ENCODE results near the gene NDP. TPM values are rescaled to one million over a fixed set of nuclear protein-coding genes. Genes with fewer than 3 reads are reported as not detected.

The NDP gene
- total RNA-seq, 3 donors from 2014 or later = not detected

- no peak for DNase-seq
- no peaks in the 10 kb centered on the region for H3K9me3 Mint-ChIP-seq
- H3K4me1 Mint-ChIP-seq (ENCODE audit: low read depth) = no peaks in the 10 kb centered on the region
- ATAC-seq = no peak
- H3K27me3 Mint-ChIP-seq (ENCODE audit: low read depth) = no peaks in the 10 kb centered on the region
- no peaks in the 10 kb centered on the region for H3K36me3 Mint-ChIP-seq (ENCODE audit: insufficient read depth)
- H3K4me3 Mint-ChIP-seq = no peak overlapping the region
Measured at GRCh38 chrX:43985511-43985910, 12.3 kb upstream of the NDP start.

- no peaks in the 10 kb centered on the region for H3K36me3 Mint-ChIP-seq (ENCODE audit: insufficient read depth)
- ATAC-seq (no peak), DNase-seq (no peak)
- H3K4me1 Mint-ChIP-seq (ENCODE audit: low read depth) = peaks cover 9% of the 10 kb centered on the region
- peaks cover 9% of the 10 kb centered on the region for H3K27me3 Mint-ChIP-seq (ENCODE audit: low read depth)
- H3K9me3 Mint-ChIP-seq = no peaks in the 10 kb centered on the region
- no peak overlapping the region for H3K4me3 Mint-ChIP-seq
Measured at GRCh38 chrX:43978226-43978625, 5.0 kb upstream of the NDP start.

- ATAC-seq = no peak
- H3K27me3 Mint-ChIP-seq (ENCODE audit: low read depth) = peaks cover 9% of the 10 kb centered on the region
- H3K36me3 Mint-ChIP-seq (ENCODE audit: insufficient read depth) = no peaks in the 10 kb centered on the region
Measured at GRCh38 chrX:43976205-43976604, 3.0 kb upstream of the NDP start.

GRCh38 chrX:43975796-43976195, 2.6 kb upstream of the NDP start:
- no peak overlapping the region for H3K4me3 Mint-ChIP-seq
- peaks cover 12% of the 10 kb centered on the region for H3K4me1 Mint-ChIP-seq (ENCODE audit: low read depth)
- no peak for DNase-seq
- no peak for ATAC-seq
- H3K36me3 Mint-ChIP-seq (ENCODE audit: insufficient read depth) = no peaks in the 10 kb centered on the region
- H3K27me3 Mint-ChIP-seq (ENCODE audit: low read depth) = peaks cover 9% of the 10 kb centered on the region
- H3K9me3 Mint-ChIP-seq = no peaks in the 10 kb centered on the region

More at GRCh38 chrX:43976205-43976604, 3.0 kb upstream of the NDP start:
- no peaks in the 10 kb centered on the region for H3K9me3 Mint-ChIP-seq
- no peak for DNase-seq
- H3K4me1 Mint-ChIP-seq (ENCODE audit: low read depth) = peaks cover 12% of the 10 kb centered on the region
- H3K4me3 Mint-ChIP-seq = no peak overlapping the region

GRCh38 chrX:43974741-43975465, 1.7 kb upstream of the NDP start:
- DNase-seq = no peak
- H3K27me3 Mint-ChIP-seq (ENCODE audit: low read depth) = peaks cover 9% of the 10 kb centered on the region
- peaks cover 12% of the 10 kb centered on the region for H3K4me1 Mint-ChIP-seq (ENCODE audit: low read depth)
- no peaks in the 10 kb centered on the region for H3K9me3 Mint-ChIP-seq
- H3K36me3 Mint-ChIP-seq (ENCODE audit: insufficient read depth) = no peaks in the 10 kb centered on the region
- no peak overlapping the region for H3K4me3 Mint-ChIP-seq
- no peak for ATAC-seq

GRCh38 chrX:43974100-43974475, 898 bp upstream of the NDP start:
- no peak for DNase-seq
- no peak for ATAC-seq
- peaks cover 9% of the 10 kb centered on the region for H3K27me3 Mint-ChIP-seq (ENCODE audit: low read depth)
- no peaks in the 10 kb centered on the region for H3K9me3 Mint-ChIP-seq
- peaks cover 12% of the 10 kb centered on the region for H3K4me1 Mint-ChIP-seq (ENCODE audit: low read depth)
- no peaks in the 10 kb centered on the region for H3K36me3 Mint-ChIP-seq (ENCODE audit: insufficient read depth)
- H3K4me3 Mint-ChIP-seq = peak overlapping the region; percentile 71

- no peaks in the 10 kb centered on the region for H3K9me3 Mint-ChIP-seq
- peaks cover 9% of the 10 kb centered on the region for H3K27me3 Mint-ChIP-seq (ENCODE audit: low read depth)
- H3K4me1 Mint-ChIP-seq (ENCODE audit: low read depth) = peaks cover 12% of the 10 kb centered on the region
- DNase-seq (no peak), ATAC-seq (no peak)
- H3K4me3 Mint-ChIP-seq = no peak overlapping the region
- H3K36me3 Mint-ChIP-seq (ENCODE audit: insufficient read depth) = no peaks in the 10 kb centered on the region
Measured at GRCh38 chrX:43971966-43972961, 926 bp downstream of the NDP start.

- Mint-ChIP-seq H3K4me3 (no peak overlapping the region), H3K9me3 (no peaks in the 10 kb centered on the region), H3K36me3 (ENCODE audit: insufficient read depth) (no peaks in the 10 kb centered on the region), H3K4me1 (ENCODE audit: low read depth) (peaks cover 12% of the 10 kb centered on the region), H3K27me3 (ENCODE audit: low read depth) (peaks cover 9% of the 10 kb centered on the region)
- DNase-seq (no peak), ATAC-seq (no peak)
Measured at GRCh38 chrX:43970528-43970927, 2.7 kb downstream of the NDP start.

- H3K4me3 Mint-ChIP-seq = no peak overlapping the region
- ATAC-seq (no peak), DNase-seq (no peak)
- peaks cover 12% of the 10 kb centered on the region for H3K4me1 Mint-ChIP-seq (ENCODE audit: low read depth)
- H3K9me3 Mint-ChIP-seq = no peaks in the 10 kb centered on the region
- no peaks in the 10 kb centered on the region for H3K36me3 Mint-ChIP-seq (ENCODE audit: insufficient read depth)
- H3K27me3 Mint-ChIP-seq (ENCODE audit: low read depth) = peaks cover 6% of the 10 kb centered on the region
Measured at GRCh38 chrX:43969504-43970501, 3.4 kb downstream of the NDP start.

GRCh38 chrX:43968359-43968781, 4.8 kb downstream of the NDP start:
- no peak for DNase-seq
- Mint-ChIP-seq H3K4me3 (no peak overlapping the region), H3K9me3 (no peaks in the 10 kb centered on the region), H3K4me1 (ENCODE audit: low read depth) (peaks cover 4% of the 10 kb centered on the region), H3K36me3 (ENCODE audit: insufficient read depth) (no peaks in the 10 kb centered on the region), H3K27me3 (ENCODE audit: low read depth) (no peaks in the 10 kb centered on the region)
- no peak for ATAC-seq

- peaks cover 3% of the 10 kb centered on the region for H3K9me3 Mint-ChIP-seq
- no peak for ATAC-seq
- DNase-seq = no peak
- no peak overlapping the region for H3K4me3 Mint-ChIP-seq
- no peaks in the 10 kb centered on the region for H3K27me3 Mint-ChIP-seq (ENCODE audit: low read depth)
- H3K4me1 Mint-ChIP-seq (ENCODE audit: low read depth) = no peaks in the 10 kb centered on the region
- H3K36me3 Mint-ChIP-seq (ENCODE audit: insufficient read depth) = no peaks in the 10 kb centered on the region
Measured at GRCh38 chrX:43964936-43965335, 8.3 kb downstream of the NDP start.

GRCh38 chrX:43963726-43964125, 9.5 kb downstream of the NDP start:
- peaks cover 3% of the 10 kb centered on the region for H3K9me3 Mint-ChIP-seq
- ATAC-seq (no peak), DNase-seq (no peak)
- H3K4me3 Mint-ChIP-seq = no peak overlapping the region
- H3K27me3 Mint-ChIP-seq (ENCODE audit: low read depth) = no peaks in the 10 kb centered on the region
- no peaks in the 10 kb centered on the region for H3K36me3 Mint-ChIP-seq (ENCODE audit: insufficient read depth)
- H3K4me1 Mint-ChIP-seq (ENCODE audit: low read depth) = peaks cover under 1% of the 10 kb centered on the region

- no peak overlapping the region for H3K4me3 Mint-ChIP-seq
- no peaks in the 10 kb centered on the region for H3K36me3 Mint-ChIP-seq (ENCODE audit: insufficient read depth)
- peaks cover 4% of the 10 kb centered on the region for H3K4me1 Mint-ChIP-seq (ENCODE audit: low read depth)
Measured at GRCh38 chrX:43962636-43963035, 10.6 kb downstream of the NDP start.

GRCh38 chrX:43961699-43962098, 11.5 kb downstream of the NDP start:
- H3K4me1 Mint-ChIP-seq (ENCODE audit: low read depth) = peaks cover 4% of the 10 kb centered on the region
- no peaks in the 10 kb centered on the region for H3K27me3 Mint-ChIP-seq (ENCODE audit: low read depth)
- H3K36me3 Mint-ChIP-seq (ENCODE audit: insufficient read depth) = no peaks in the 10 kb centered on the region
- peaks cover 3% of the 10 kb centered on the region for H3K9me3 Mint-ChIP-seq
- DNase-seq (no peak), ATAC-seq (no peak)
- no peak overlapping the region for H3K4me3 Mint-ChIP-seq

More at GRCh38 chrX:43962636-43963035, 10.6 kb downstream of the NDP start:
- Mint-ChIP-seq H3K27me3 (ENCODE audit: low read depth) (no peaks in the 10 kb centered on the region), H3K9me3 (peaks cover 3% of the 10 kb centered on the region)
- ATAC-seq (no peak), DNase-seq (no peak)
